Activated CD8-positive, alpha-beta memory T cell treated with anti-CD3 and anti-CD28 coated beads, Interleukin-2, amount 50 U/mL, for 1 hour (primary cell): ENCODE results near the gene OTUB1.

Experiments
- DNase-seq: peaks from one replicate; pipeline ENCODE4 v3.0.0-alpha.2; 2020; ENCODE audit errors: extremely low read depth

Gene OTUB1

GRCh38 chr11:64004590-64004984, 18.3 kb downstream of the OTUB1 start:
- DNase-seq: no peak

DNA sequence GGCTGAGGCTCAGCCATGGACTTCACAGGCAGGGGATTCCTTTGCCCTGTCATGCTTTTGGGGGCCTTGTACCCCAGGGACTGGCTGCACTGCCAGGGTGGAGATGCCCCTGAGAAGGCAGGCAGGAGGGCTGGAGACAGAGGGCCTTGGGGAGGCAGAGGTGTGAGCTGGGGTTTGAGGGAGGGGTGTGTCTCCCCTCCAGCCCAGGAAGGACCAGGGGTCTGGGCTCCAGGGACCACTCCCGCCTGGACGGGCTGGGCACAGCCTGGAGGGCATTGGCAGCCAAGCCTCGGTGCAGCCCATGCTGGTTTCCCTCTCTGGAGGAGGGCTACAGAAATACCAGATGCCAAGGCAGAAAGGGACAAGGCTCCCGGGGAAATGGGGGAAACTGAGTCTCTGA, 19.5 kb downstream of the OTUB1 start:
- DNase-seq: no peak

GRCh38 chr11:64006398-64006797, 20.2 kb downstream of the OTUB1 start:
- no peak for DNase-seq

GRCh38 chr11:64007160-64007628, 21.0 kb downstream of the OTUB1 start:
- no peak for DNase-seq

DNA sequence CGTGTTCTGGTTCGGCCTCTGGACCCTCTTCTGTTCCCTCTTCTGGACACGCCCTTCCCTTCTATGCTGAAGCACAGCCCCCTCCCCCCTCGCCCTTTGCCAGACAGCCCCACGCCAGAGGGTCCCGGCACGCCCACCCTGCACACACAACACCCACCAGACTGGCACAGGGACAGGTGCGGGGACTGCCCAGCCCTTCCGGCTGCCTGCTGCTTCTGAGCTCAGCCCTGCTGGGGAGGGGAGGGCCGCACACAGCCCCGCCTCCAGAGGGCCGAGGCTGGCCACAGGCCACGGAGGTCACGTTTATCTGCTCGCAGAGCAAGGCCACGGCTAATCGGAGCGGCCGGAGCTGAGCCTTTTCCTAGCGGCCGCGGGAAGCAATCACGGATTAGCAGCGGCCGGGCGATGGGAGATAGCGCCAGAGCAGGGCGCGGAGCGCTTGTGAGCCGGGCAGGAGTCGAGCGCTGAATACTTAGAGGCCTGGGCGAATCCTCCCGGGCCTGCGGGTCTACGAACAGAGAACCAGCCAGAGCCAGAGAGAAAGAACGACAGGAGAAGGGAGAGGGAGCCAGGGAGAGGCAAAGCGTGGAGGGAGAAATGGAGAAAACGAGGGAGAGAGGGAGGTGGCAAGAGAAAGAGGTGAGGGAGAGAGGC, 21.5 kb downstream of the OTUB1 start:
- no peak for DNase-seq

DNA sequence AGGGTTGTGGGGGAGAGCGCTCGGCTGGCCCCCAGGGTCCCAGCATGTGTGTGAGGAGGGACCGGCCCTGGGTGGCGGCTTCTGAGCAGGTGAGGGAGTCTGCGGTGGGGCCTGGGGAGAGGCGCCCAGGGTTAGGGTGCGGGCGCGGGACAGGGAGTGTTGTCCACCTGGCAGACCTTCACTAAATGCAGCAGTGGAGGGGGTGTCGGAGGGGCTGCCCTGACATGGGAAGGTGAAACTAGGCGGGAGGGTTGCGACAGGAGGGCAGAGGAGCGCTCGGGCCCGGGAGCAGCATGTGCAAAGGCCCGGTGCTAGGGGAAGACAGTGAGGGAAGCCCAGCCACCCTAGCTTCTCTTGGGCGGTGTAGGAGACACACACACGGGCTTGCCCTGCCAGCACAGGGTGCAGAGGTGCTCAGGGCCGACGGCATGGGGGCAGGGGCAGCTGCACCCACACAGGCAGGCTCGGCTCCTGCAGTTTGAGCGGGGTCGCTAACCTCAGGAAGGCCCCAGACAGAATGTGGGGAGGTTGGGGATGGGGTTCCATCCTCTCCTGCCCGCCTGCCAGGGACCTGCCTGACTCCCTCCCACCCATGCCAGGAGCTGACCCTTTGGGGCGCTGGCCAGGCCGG, 22.2 kb downstream of the OTUB1 start:
- no peak for DNase-seq

DNA sequence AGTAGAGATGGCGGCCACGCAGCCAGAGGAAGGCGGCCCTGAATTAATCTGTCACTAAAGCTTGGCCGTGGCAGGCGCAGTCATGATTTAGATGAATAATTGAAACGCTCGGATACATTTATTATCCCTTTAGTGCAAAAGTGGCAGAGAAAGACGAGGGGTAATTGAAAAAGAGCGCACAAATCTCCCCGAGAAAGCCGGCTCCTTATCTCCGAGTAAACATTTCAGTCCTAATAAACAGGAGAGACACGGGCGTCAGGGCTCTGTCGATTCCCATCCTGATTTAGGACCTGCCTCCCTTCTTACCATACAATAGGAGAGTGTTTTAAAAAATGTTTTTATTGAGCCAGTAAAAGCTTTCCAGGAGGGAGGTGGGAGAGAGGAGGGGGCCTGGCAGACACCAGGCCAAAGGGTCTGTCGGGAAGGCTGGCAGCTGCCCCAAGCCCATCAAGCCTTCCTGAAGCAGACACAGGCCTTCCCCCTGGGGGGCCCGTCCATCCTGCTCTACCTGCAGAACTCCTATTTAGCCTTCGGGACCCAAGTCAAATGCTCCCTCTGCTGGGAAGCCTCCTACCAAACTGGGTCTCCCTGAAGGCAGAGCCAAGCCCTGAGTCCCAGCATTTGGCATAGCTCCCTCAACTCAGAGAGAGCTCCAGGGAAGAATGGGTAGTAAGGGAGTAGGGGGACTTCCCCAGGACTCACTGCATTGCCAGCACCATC, 22.8 kb downstream of the OTUB1 start:
- no peak for DNase-seq

- no peak for DNase-seq
Observed at GRCh38 chr11:64009710-64010109, 23.5 kb downstream of the OTUB1 start.

- DNase-seq: no peak
Observed at GRCh38 chr11:64010783-64011182, 24.5 kb downstream of the OTUB1 start.

DNA sequence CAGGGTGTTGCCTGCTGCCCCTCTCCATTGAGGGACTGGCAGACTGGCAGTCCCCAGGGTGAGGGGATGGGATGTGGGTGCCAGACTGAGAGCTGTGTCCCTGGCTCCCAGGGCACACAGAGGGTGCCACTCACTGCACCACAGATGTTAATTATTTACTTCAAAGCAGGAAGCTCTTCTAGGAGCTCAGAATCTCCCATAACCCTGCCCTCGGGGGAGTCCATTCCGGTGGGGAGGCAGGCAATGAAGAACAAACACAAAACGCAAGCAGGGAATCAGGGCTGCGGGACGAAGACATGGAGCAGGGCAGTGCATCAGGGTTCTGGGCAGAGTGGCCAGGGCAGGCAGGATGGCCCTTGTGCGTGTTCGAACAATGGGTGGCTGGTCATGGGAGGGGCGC, 25.1 kb downstream of the OTUB1 start:
- no peak for DNase-seq

GRCh38 chr11:64013141-64013896, 27.1 kb downstream of the OTUB1 start:
- no peak for DNase-seq

DNA sequence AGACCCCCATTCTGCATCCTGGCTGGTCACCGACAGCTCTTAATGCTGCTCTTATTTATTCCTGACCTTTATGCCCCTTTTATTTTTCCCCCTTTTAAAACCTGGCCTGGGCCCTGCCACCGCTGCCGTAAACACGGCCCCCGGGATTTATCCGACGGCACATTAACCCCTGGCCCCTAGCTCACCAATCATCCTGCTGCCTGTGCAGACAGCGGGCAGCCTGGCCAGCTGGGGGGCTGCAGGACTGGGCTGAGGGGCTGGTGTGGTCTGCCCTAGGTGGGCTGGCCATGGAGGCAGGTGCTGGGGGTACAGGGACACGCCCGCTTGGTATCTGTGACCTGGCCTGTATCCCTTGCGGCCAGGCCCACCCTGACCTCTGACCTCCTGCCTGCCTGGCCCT, 28.1 kb downstream of the OTUB1 start:
- DNase-seq: no peak

GRCh38 chr11:64015510-64015909, 29.3 kb downstream of the OTUB1 start:
- no peak for DNase-seq

DNA sequence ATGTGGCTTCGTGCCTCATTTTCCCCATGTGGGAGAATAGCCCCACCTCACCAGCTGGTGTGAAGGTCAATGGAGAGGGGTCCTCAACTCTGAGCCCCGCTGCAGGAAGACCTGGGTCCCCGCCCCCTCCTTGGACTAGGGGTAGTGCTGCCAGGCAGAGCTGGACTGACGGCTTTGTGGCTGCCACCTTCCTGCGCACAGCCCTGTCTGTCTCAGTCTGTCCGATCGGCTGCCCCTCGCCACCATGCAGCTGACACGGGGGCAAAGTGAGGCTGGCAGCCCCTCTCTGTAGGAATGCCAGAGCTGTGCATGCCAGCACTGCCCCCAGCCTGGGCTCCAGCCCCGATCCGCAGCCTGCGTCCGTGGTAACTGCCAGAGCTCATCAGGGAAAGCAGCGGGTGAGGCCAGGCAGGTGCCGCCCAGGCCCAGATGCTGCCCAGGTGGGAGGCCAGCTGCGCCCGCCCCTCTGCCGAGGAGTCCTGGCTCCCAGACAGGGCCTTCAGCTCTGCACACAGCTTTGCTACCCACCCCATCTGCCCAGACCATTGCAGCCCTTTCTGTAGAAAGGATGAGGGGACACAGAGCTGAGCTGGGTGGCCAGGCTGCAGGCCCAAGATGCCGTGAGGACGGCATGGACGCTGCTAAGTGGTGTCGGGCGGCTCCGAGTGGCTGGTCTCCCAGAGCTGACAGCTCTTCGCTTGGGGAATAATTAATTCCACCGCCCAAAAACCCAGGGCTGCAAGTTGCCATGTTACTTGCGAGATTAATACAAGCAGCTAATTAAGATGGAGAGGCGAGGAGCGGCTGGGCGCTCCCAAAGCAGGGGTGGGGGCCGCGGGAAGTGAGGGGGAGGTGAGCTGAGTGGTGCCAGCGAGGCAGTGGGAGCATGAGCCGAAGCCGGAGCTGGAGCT, 30.0 kb downstream of the OTUB1 start:
- DNase-seq: no peak

GRCh38 chr11:64017945-64018224, 31.6 kb downstream of the OTUB1 start:
- DNase-seq: no peak

DNA sequence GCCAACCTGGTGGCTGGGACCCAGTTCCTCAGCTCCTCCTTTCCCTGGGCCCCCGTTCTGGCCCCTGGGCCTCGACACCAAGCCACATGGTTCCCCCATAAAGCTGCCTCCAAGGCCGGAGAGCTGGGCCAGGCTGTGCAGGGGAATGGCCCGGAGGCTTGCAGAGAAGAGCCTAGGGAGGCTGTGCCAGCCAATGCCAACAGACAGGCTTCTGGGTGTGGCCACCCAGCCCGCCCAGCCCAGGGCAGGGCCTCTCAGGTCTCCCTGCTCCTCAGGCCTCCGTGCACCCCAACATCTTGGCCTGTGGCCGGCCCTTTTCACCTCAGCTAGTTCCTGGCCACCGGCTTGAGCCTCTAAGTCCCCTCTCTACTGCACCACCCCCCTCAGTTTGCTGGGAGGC, 32.1 kb downstream of the OTUB1 start:
- DNase-seq: no peak

DNA sequence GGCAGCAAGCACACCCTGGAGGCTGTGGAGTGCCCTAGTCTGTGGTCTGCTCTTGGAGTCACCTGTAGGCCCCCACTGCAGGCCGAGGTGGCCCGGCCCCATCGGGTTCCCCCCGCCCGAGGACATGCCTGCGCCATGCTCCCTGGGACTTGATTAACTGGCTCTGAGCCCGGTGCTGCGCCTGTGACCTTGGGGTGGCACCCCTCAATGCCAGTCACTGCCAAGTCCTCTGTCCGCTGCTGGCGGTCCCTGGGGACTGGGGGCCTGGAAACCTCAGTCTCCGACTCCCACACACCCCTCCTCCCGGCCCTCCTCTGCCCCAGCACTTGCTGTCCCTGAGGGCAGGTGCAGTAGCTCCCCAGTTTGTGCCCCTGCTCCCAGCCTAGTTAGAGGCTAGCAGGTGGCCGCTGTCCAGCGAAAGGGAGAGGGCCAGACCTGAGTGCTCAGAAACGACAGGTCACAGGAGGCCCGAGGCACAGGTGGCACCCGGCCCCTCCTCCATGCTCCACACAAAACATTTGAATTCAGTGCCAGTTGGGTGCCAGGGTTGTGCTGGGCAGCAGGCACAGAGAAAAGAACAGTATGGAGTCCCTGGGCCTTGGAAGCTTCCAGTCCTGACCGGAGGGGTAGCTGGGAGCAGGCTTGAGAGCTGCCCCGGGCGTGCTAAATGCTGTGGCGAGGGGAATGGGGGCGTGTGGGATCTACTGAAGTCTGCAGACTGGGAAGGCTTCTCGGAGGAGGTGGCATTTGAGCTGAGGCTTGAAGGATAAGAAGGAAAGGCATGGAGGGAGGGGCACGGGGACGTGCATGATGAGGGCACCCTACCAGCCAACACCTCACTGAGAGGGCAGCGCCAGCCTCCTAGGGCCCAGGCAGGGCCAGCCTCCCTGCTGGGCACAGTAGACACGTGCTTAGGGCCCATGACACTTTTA, 33.1 kb downstream of the OTUB1 start:
- DNase-seq: no peak

DNA sequence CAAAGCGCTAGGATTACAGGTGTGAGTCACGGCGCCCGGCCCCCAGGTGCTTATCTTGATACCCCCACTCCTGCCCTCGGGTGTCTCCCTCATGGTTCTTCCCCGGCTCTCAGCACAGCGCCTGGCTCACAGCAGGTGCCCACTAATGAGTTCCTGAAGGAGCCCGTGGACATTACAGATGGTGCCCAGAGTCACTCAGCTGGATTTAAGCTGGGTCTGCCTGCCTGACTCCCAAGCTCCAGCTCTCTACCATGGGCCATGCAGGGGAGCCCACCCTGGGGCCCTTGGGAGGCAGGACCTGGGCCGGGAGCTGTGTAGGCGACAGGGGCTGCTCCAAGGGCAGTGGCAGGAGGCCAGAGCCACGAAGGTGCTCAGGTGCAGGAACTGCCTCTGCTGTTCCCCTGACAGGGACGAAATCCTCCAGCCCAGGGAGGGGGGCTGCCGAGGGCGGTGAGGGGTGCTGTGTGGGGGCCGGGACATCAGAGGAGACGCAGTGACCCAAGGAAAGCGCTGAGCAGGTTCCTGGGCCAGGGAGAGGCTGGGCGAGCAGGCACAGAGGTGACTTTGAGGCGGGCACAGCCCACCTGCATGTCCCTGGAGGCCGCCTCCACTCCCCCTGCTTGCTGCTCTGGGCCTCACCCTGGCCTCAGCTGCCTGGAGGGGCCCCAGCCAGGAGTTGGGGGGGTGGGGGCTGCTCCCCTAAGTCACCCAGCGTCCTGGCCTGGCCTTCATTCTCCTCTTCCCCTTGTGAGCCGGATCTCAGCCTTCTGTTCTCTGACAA, 34.9 kb downstream of the OTUB1 start:
- DNase-seq: no peak

DNA sequence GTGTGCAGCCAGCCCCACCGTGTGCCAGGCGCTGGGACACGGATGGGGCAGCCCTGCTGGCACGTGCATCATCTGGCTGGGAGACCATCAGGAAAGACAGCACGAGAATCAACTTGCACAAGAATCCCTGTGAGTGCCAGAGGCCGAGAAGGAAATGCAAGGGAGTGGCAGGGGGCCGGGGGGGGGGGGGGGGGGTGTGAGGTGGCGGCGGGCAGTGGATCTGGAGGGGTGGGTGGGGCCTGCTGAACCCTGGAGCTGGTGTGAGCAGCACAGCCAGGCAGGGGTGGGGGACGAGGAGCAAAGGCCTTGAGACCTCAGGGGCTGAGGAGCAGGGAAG, 35.5 kb downstream of the OTUB1 start:
- DNase-seq: no peak
